B cell (primary cell): ENCODE measurements around the gene HOXC6. TPM values are rescaled to one million over a fixed set of nuclear protein-coding genes. Genes with fewer than 3 reads are reported as not detected.

ENCODE experiments used
- ATAC-seq: fragments of 200-7000 bp; cut with Tn5 transposase; one replicate; pipeline ENCODE4 v1.10.0; 2021; ENCODE audit warnings: low read depth, mild to moderate bottlenecking, moderate number of reproducible peaks, moderate library complexity
- CTCF ChIA-PET: fragments of 350-600 bp; sonication (Branson Sonifier 250); formaldehyde crosslinking; loops from one replicate; lab custom pipeline; 2021; ENCODE audit warnings: antibody characterized with exemption, inconsistent platforms; lab: Charles Lee
- POLR2A ChIA-PET: fragments of 350-600 bp; sonication (Branson Sonifier 250); formaldehyde crosslinking; loops from one replicate; lab custom pipeline; 2021; ENCODE audit warnings: antibody characterized with exemption; lab: Charles Lee
- DNase-seq: peaks from one replicate; pipeline ENCODE4 v3.0.0; 2013
- H2AFZ ChIP-seq: 2 replicates; pipeline ENCODE4 v1.6.1; 2012; ENCODE audit warnings: mild to moderate bottlenecking, low read depth, low read length; ENCODE audit not compliant: insufficient read depth, poor library complexity, severe bottlenecking
- H3K27ac ChIP-seq, 2 donors: 1 replicate in 1 of 2; 2 replicates in 1 of 2; pipeline ENCODE4 v1.5.1; 2012 to 2013; ENCODE audit warnings: low read length in 2 of 2, mild to moderate bottlenecking in 2 of 2, moderate library complexity in 1 of 2
- H3K27me3 ChIP-seq, 4 experiments: fragments of 200-600 bp in 1 of 4; sonication (generic) in 1 of 4; replicated peaks in 1 of 4; 1 replicate in 2 of 4; 2 replicates in 2 of 4; pipeline versions ENCODE4 v1.6.1 to v1.7.0; 2013 to 2016; ENCODE audit warnings: low read length in 3 of 4, mild to moderate bottlenecking in 2 of 4, mixed read lengths in 1 of 4, moderate library complexity in 1 of 4; ENCODE audit not compliant: insufficient read depth in 4 of 4, control insufficient read depth in 3 of 4; ENCODE audit errors: control extremely low read depth in 1 of 4
- H3K36me3 ChIP-seq, 2 experiments: replicated peaks in 1 of 2; 1 replicate in 1 of 2; 2 replicates in 1 of 2; pipeline versions ENCODE4 v1.6.1 to v1.7.1; 2013; ENCODE audit warnings: low read length in 1 of 2; ENCODE audit not compliant: insufficient read depth in 2 of 2, control insufficient read depth in 1 of 2; ENCODE audit errors: control extremely low read depth in 1 of 2, extremely low read depth in 1 of 2
- H3K4me1 ChIP-seq, 2 donors: fragments of 200-600 bp in 1 of 2; sonication (generic) in 1 of 2; 1 replicate in 1 of 2; 2 replicates in 1 of 2; pipeline versions ENCODE4 v1.5.1 to v1.6.1; 2013 to 2017; ENCODE audit warnings: low read length in 2 of 2; ENCODE audit not compliant: control insufficient read depth in 2 of 2, insufficient read depth in 2 of 2
- H3K4me2 ChIP-seq: replicated peaks from 2 replicates; pipeline ENCODE3; 2012; ENCODE audit warnings: mild to moderate bottlenecking, low read depth, low read length; ENCODE audit not compliant: poor library complexity, severe bottlenecking
- H3K4me3 ChIP-seq, 5 experiments: fragments of 200-600 bp in 1 of 5; sonication (generic) in 1 of 5; 1 replicate in 3 of 5; 2 replicates in 2 of 5; pipeline versions ENCODE4 v1.5.1 to v1.7.0; 2011 to 2016; ENCODE audit warnings: low read length in 4 of 5, mild to moderate bottlenecking in 4 of 5, low read depth in 2 of 5, control low read depth in 1 of 5, moderate library complexity in 1 of 5; ENCODE audit not compliant: insufficient read depth in 1 of 5; ENCODE audit errors: control extremely low read depth in 1 of 5, extremely low read depth in 1 of 5
- H3K79me2 ChIP-seq: fragments of 200-600 bp; sonication (generic); one replicate; pipeline ENCODE4 v1.6.0; 2016; ENCODE audit warnings: low read length; ENCODE audit not compliant: control insufficient read depth, insufficient read depth
- H3K9ac ChIP-seq: fragments of 200-600 bp; sonication (generic); 2 replicates; pipeline ENCODE4 v1.6.1; 2017; ENCODE audit warnings: mild to moderate bottlenecking, low read length, moderate library complexity
- H3K9me3 ChIP-seq, 3 donors: one replicate each; pipeline versions ENCODE4 v1.6.1 to v1.7.1; 2013; ENCODE audit warnings: low read length in 2 of 3; ENCODE audit not compliant: control insufficient read depth in 2 of 3, insufficient read depth in 1 of 3; ENCODE audit errors: control extremely low read depth in 1 of 3
- H4K20me1 ChIP-seq: 2 replicates; pipeline ENCODE4 v1.6.0; 2012; ENCODE audit warnings: mild to moderate bottlenecking, low read length; ENCODE audit not compliant: insufficient read depth, control insufficient read depth, poor library complexity, severe bottlenecking
- H3K27ac Mint-ChIP-seq: one replicate; pipeline ENCODE4 v1.8.0; 2021; ENCODE audit warnings: mixed read lengths
- H3K27me3 Mint-ChIP-seq: one replicate; pipeline ENCODE4 v1.8.0; 2021; ENCODE audit warnings: mixed read lengths
- H3K4me1 Mint-ChIP-seq: one replicate; pipeline ENCODE4 v1.8.0; 2021; ENCODE audit warnings: mixed read lengths
- H3K4me3 Mint-ChIP-seq: one replicate; pipeline ENCODE4 v1.8.0; 2021; ENCODE audit warnings: mixed read lengths
- H3K9me3 Mint-ChIP-seq: one replicate; pipeline ENCODE4 v1.8.0; 2022; ENCODE audit warnings: mixed read lengths; ENCODE audit not compliant: insufficient read depth
- EZH2 ChIP-seq: IDR thresholded peaks from 2 replicates; pipeline ENCODE4 v1.6.1; 2012; ENCODE audit warnings: borderline replicate concordance, low read depth, mild to moderate bottlenecking, moderate library complexity, low read length; ENCODE audit not compliant: insufficient read depth, poor library complexity, severe bottlenecking
- WGBS: methylation state at CpG from one replicate; pipeline ENCODE4 v1.1.5; 2013; ENCODE audit warnings: missing lambda C conversion rate; ENCODE audit not compliant: insufficient coverage; 5-methylcytosine and 5-hydroxymethylcytosine counted together
- intact Hi-C: fragments of 100-400 bp; cut with micrococcal nuclease; formaldehyde crosslinking; loops from one replicate; pipeline ENCODE4 v1.10.0; 2022
- polyA plus RNA-seq: library from polyadenylated mRNA; depleted of rRNA; stranded (reverse); fragments of >200 nt; gene quantifications from 2 replicates; pipeline ENCODE4 v1.2.3, GENCODE V29; 2012
- total RNA-seq, 2 donors: library from RNA; stranded (reverse); fragments of 120-200 nt in 1 of 2; gene quantifications; 1 replicate in 1 of 2; 2 replicates in 1 of 2; pipeline versions ENCODE4 v1.2.3 to v1.2.4, GENCODE V29; 2013 to 2022
- TF ChIP-seq, protein P1 (sequence below): fragments of 200-600 bp; IDR thresholded peaks from one replicate; pipeline ENCODE4 v1.8.0; 2022; ENCODE audit warnings: antibody characterized with exemption, mild to moderate bottlenecking

HOXC6 gene
- total and polyA plus RNA-seq, 2 donors (not counting 1 experiment from before 2014, with no cell fraction given), result not detected

DNA sequence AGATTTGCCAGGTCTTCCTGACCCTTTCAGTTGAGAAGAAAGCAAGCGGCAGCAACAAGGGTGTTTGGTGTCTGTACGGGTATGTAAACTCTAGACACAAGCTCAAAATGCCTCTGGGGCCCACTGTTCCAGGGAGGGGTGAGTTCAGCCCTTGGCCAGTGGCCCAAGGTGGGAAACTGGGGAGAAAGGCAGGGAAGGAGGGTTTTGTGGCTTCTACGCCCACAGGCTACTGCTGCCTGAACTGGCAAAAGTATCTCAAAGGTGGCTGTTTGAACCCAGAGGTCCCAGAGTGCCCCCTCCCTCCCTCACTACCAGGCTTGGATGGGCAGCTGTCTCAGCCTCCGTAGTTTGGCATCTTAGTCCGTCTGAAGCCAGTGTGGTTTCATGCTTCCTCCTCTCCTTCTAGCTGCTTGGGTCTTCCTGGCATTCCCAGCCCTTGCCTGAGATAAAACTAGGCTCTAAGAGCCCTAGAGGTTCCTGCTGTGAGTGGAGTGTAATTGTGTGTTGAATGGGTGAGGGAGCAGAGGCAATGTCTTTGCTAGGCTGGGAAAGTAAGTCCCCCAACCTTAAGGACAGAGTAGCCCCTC is 10.1 kb downstream of the HOXC6 start:
- Histone ChIP-seq H2AFZ (no peak overlapping the region), H3K4me3 (no peak overlapping the region), H3K9me3 (peaks cover 0 to 23% (median 0%) of the 10 kb centered on the region in 3 donors), H4K20me1 (no peaks in the 10 kb centered on the region), H3K36me3 (no peaks in the 10 kb centered on the region), H3K9ac (no peak overlapping the region), H3K4me2 (no peak overlapping the region), H3K27ac (no peak overlapping the region), H3K79me2 (no peaks in the 10 kb centered on the region), H3K27me3 (peaks cover 0 to 92% (median 60%) of the 10 kb centered on the region in 4 experiments), H3K4me1 (peaks cover 16 to 20% of the 10 kb centered on the region in 2 donors)
- intact Hi-C loops, result no loop called here
- Mint-ChIP-seq H3K4me3 (no peak overlapping the region), H3K4me1 (peaks cover 10% of the 10 kb centered on the region), H3K9me3 (no peaks in the 10 kb centered on the region), H3K27ac (no peak overlapping the region), H3K27me3 (peaks cover 77% of the 10 kb centered on the region)
- TF ChIP-seq, protein P1, sequence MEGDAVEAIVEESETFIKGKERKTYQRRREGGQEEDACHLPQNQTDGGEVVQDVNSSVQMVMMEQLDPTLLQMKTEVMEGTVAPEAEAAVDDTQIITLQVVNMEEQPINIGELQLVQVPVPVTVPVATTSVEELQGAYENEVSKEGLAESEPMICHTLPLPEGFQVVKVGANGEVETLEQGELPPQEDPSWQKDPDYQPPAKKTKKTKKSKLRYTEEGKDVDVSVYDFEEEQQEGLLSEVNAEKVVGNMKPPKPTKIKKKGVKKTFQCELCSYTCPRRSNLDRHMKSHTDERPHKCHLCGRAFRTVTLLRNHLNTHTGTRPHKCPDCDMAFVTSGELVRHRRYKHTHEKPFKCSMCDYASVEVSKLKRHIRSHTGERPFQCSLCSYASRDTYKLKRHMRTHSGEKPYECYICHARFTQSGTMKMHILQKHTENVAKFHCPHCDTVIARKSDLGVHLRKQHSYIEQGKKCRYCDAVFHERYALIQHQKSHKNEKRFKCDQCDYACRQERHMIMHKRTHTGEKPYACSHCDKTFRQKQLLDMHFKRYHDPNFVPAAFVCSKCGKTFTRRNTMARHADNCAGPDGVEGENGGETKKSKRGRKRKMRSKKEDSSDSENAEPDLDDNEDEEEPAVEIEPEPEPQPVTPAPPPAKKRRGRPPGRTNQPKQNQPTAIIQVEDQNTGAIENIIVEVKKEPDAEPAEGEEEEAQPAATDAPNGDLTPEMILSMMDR, result no peak
- TF ChIP-seq EZH2, result no peak
- DNase-seq (no peak), ATAC-seq (no peak)
- ChIA-PET CTCF (interaction anchor here (1.0 to 1.2 kb wide), 2 partner anchors 154 to 163 kb away, joined by 3 to 5 read pairs; no protein-coding TSS in a partner anchor), POLR2A (no interaction called here)
- WGBS, result 76% methylated on average over 2 of the region's 5 CpGs

DNA sequence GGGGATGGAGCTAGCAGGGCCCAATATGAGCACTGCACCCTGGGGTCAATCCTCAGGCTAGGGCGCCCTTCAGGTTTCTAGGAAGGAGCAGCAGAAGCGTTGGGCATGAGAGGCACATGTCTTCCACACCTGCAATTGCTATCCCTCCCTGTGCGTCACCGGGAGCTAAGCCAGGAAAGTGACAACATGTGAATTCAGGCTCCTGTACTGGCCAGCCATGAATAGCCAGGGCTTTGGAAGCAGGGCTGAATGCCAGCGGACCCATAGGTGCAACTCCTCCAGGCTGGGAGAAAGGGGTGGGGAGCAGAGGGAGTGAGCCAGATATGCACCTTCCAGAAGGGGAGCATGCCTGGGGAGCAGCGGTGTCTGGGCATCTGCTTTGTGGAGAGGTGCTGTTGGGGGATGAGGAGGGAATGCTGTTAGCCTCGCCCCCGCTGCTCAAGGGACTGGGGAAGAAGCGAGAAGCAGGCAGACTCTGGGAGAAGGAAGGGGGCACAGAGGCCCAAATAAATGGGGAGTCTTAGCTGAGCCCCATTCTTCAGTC is 10.7 kb downstream of the HOXC6 start:
- ChIA-PET POLR2A (no interaction called here), CTCF (interaction anchor here (1.0 kb wide), 1 partner anchor 162 kb away, joined by 3 read pairs; no protein-coding TSS in a partner anchor)
- H3K9ac ChIP-seq, result no peak overlapping the region
- 70% methylated on average over 9 of the region's 9 CpGs for WGBS
- Mint-ChIP-seq H3K9me3 (no peaks in the 10 kb centered on the region), H3K4me3 (no peak overlapping the region), H3K27ac (no peak overlapping the region), H3K27me3 (peaks cover 79% of the 10 kb centered on the region), H3K4me1 (peaks cover 8% of the 10 kb centered on the region)
- no peak overlapping the region for H3K4me3 ChIP-seq
- no peaks in the 10 kb centered on the region for H4K20me1 ChIP-seq
- H3K79me2 ChIP-seq, result no peaks in the 10 kb centered on the region
- H3K36me3 ChIP-seq, result no peaks in the 10 kb centered on the region
- TF ChIP-seq, protein P1, result no peak
- TF ChIP-seq EZH2, result no peak
- intact Hi-C loops, result no loop called here
- H3K4me1 ChIP-seq, result peaks cover 10 to 14% of the 10 kb centered on the region in 2 donors
- H3K4me2 ChIP-seq, result no peak overlapping the region
- H3K9me3 ChIP-seq, result peaks cover 0 to 19% (median 0%) of the 10 kb centered on the region in 3 donors
- H3K27me3 ChIP-seq, result peaks cover 0 to 92% (median 62%) of the 10 kb centered on the region in 4 experiments
- ATAC-seq (no peak), DNase-seq (no peak)
- H2AFZ ChIP-seq, result no peak overlapping the region
- no peak overlapping the region for H3K27ac ChIP-seq
